HG03439 (cell line): Measurements from ENCODE around the gene ZNF487.

Experiments
- ATAC-seq: cut with Tn5 transposase; IDR thresholded peaks from one replicate; pipeline ENCODE4 v1.9.1; 2021; ENCODE audit warnings: mild to moderate bottlenecking, moderate library complexity; ENCODE audit not compliant: unreplicated experiment

ZNF487 gene

DNA sequence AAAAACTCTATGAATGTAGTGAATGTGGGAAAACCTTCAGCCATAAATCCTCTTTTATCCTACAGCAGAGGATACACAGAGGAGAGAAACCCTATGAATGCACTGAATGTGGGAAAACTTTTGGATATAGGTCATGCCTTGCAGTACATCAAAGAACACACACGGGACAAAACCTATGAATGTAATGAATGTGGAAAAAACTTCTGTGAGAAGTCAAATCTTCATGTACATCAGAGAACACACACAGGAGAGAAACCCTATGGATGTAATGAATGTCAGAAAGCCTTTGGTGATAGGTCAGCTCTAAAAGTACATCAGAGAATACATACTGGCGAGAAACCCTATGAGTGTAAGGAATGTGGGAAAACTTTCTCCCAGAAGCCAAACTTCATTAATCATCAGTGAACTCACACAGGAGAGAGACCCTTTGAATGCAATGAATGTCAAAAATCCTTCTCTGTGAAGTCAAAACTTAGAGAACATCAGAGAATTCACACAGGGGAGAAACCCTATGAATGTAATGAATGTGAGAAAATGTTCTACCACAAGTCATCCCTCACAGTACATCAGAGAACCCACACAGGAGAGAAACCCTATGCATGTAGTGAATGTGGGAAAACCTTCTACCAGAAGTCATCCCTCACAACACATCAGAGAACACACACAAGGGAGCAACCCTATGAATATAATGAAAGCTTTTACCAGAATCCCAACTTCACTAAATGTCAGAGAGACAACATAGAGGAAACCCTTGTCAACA, 45.6 kb downstream of the ZNF487 start:
- ATAC-seq: no peak

DNA sequence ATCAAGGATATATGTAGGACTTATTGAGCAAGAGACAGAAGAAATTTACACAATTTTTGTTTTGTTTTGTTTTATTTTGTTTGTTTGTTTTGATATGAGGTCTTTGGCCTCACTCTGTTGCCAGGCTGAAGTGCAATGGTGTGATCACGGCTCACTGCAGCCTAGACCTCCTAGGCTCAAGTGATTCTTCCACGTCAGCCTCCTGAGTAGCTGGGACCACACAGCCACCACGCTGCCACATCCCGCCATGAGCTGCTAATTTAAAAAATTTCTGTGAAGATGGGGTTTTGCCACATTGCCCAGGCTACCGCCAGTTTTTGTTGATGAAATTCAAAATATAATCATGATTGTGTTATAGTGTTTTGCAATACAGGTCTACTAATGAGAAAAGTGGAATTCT, 54.9 kb downstream of the ZNF487 start:
- no peak for ATAC-seq

DNA sequence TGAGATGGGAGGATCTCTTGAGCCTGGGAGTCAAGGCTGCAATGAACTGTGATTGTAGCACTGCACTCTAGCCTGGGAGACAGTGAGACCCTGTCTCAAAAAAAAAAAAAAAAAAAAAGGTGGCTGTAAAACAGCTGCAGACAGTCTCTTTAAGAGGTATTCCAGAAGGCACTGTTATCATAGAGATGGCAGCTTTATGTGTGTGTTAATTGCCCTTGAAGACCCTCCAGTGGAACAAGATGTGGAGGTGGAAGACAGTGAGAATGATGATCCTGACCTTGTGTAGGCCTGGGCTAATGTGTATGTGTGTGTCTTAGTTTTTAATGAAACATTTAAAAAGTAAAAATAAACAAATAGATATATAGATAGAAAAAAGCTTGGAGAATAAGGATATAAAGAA, 66.0 kb downstream of the ZNF487 start:
- ATAC-seq: no peak

- no peak for ATAC-seq
Measured at GRCh38 chr10:43524434-43525247, 87.7 kb downstream of the ZNF487 start.
